Naive B cell (primary cell): ENCODE results near the gene CAPN7. TPM values are rescaled to one million over a fixed set of nuclear protein-coding genes. Genes with fewer than 3 reads are reported as not detected.

Experiments used
- ATAC-seq, 2 donors: fragments of 150-1000 bp; cut with Tn5 transposase; 2 replicates each; pipeline ENCODE4 v1.10.0; 2021; ENCODE audit warnings: low read depth in 2 of 2, mild to moderate bottlenecking in 2 of 2, moderate library complexity in 2 of 2
- DNase-seq: peaks from one replicate; pipeline ENCODE4 v3.0.0; 2022
- H3K27ac Mint-ChIP-seq, 6 donors: one replicate each; pipeline ENCODE4 v1.8.0; 2020 to 2022; ENCODE audit warnings: mild to moderate bottlenecking in 6 of 6, mixed read lengths in 6 of 6, moderate library complexity in 5 of 6, inconsistent platforms in 2 of 6
- H3K27me3 Mint-ChIP-seq, 3 donors: one replicate each; pipeline ENCODE4 v1.8.0; 2021 to 2022; ENCODE audit warnings: mixed read lengths in 3 of 3, mild to moderate bottlenecking in 1 of 3
- H3K36me3 Mint-ChIP-seq, 2 donors: one replicate each; pipeline ENCODE4 v1.8.0; 2020 to 2022; ENCODE audit warnings: mixed read lengths in 2 of 2, inconsistent platforms in 1 of 2, mild to moderate bottlenecking in 1 of 2
- H3K4me1 Mint-ChIP-seq, 3 donors: one replicate each; pipeline ENCODE4 v1.8.0; 2020 to 2022; ENCODE audit warnings: mixed read lengths in 3 of 3, inconsistent platforms in 1 of 3, mild to moderate bottlenecking in 1 of 3, moderate library complexity in 1 of 3
- H3K4me3 Mint-ChIP-seq, 8 donors: one replicate each; pipeline ENCODE4 v1.8.0; 2020 to 2022; ENCODE audit warnings: mild to moderate bottlenecking in 8 of 8, mixed read lengths in 8 of 8, moderate library complexity in 8 of 8, inconsistent platforms in 2 of 8
- H3K9me3 Mint-ChIP-seq, 7 donors: one replicate each; pipeline ENCODE4 v1.8.0; 2020 to 2022; ENCODE audit warnings: mixed read lengths in 7 of 7, mild to moderate bottlenecking in 5 of 7, inconsistent platforms in 2 of 7, moderate library complexity in 1 of 7
- polyA plus RNA-seq, 6 donors: library from polyadenylated mRNA; unstranded; fragments of 300-500 nt; fragmentation: Illumina TruSeq; gene quantifications; one replicate each; pipeline ENCODE4 v1.2.3, GENCODE V29; 2021; ENCODE audit warnings: low read depth in 6 of 6

CAPN7 gene
- polyA plus RNA-seq, 6 donors from 2014 or later = 19.0 to 35.7 (median 21.1) TPM

GRCh38 chr3:15288331-15289035, 82.4 kb downstream of the CAPN7 start:
- H3K4me3 Mint-ChIP-seq = peak overlapping the region in 3 of 8 donors; percentile 24 to 41 (median 34)
- no peaks in the 10 kb centered on the region for H3K9me3 Mint-ChIP-seq
- H3K27ac Mint-ChIP-seq = peak overlapping the region in 5 of 6 donors; percentile 1 to 87 (median 77)
- ATAC-seq (no peak), DNase-seq (no peak)
- H3K4me1 Mint-ChIP-seq = peaks cover 61 to 99% (median 78%) of the 10 kb centered on the region in 3 donors
- peaks cover 6 to 7% of the 10 kb centered on the region in 2 donors for H3K36me3 Mint-ChIP-seq
- H3K27me3 Mint-ChIP-seq = no peaks in the 10 kb centered on the region

GRCh38 chr3:15289661-15290060, 83.6 kb downstream of the CAPN7 start:
- Mint-ChIP-seq H3K27me3 (no peaks in the 10 kb centered on the region), H3K36me3 (peaks cover 6 to 7% of the 10 kb centered on the region in 2 donors), H3K4me1 (peaks cover 58 to 99% (median 77%) of the 10 kb centered on the region in 3 donors), H3K9me3 (no peaks in the 10 kb centered on the region), H3K27ac (peak overlapping the region in 5 of 6 donors; percentile 87 to 95 (median 90)), H3K4me3 (peak overlapping the region in 6 of 8 donors; percentile 7 to 78 (median 66))
- ATAC-seq = no peak
- no peak for DNase-seq

- Mint-ChIP-seq H3K4me1 (peaks cover 64 to 100% (median 80%) of the 10 kb centered on the region in 3 donors), H3K9me3 (no peaks in the 10 kb centered on the region), H3K27ac (peak overlapping the region; percentile 69 to 98 (median 92)), H3K36me3 (peaks cover 3% of the 10 kb centered on the region in 2 donors), H3K4me3 (peak overlapping the region; percentile 39 to 91 (median 66)), H3K27me3 (no peaks in the 10 kb centered on the region)
- DNase-seq (no peak), ATAC-seq (no peak)
These were observed 84.7 kb downstream of the CAPN7 start for GRCh38 chr3:15290736-15291135.

GRCh38 chr3:15291589-15292541, 85.8 kb downstream of the CAPN7 start:
- H3K36me3 Mint-ChIP-seq = no peaks in the 10 kb centered on the region
- H3K27me3 Mint-ChIP-seq = no peaks in the 10 kb centered on the region
- peaks cover 70 to 100% (median 79%) of the 10 kb centered on the region in 3 donors for H3K4me1 Mint-ChIP-seq
- peak overlapping the region; percentile 87 to 98 (median 96) for H3K27ac Mint-ChIP-seq
- ATAC-seq = peak; percentile 90 to 91
- peak; percentile 83 for DNase-seq
- no peaks in the 10 kb centered on the region for H3K9me3 Mint-ChIP-seq
- H3K4me3 Mint-ChIP-seq = peak overlapping the region; percentile 65 to 91 (median 82)

GRCh38 chr3:15292765-15293522, 86.9 kb downstream of the CAPN7 start:
- peak overlapping the region in 7 of 8 donors; percentile 65 to 91 (median 84) for H3K4me3 Mint-ChIP-seq
- peak overlapping the region; percentile 87 to 98 (median 96) for H3K27ac Mint-ChIP-seq
- peaks cover 74 to 100% (median 84%) of the 10 kb centered on the region in 3 donors for H3K4me1 Mint-ChIP-seq
- H3K36me3 Mint-ChIP-seq = no peaks in the 10 kb centered on the region
- no peak for DNase-seq
- no peaks in the 10 kb centered on the region for H3K9me3 Mint-ChIP-seq
- no peaks in the 10 kb centered on the region for H3K27me3 Mint-ChIP-seq
- ATAC-seq = no peak

GRCh38 chr3:15294929-15295328, 88.9 kb downstream of the CAPN7 start:
- peak overlapping the region; percentile 14 to 90 (median 60) for H3K4me3 Mint-ChIP-seq
- peaks cover 65 to 98% (median 72%) of the 10 kb centered on the region in 3 donors for H3K4me1 Mint-ChIP-seq
- ATAC-seq (peak; percentile 21 to 22), DNase-seq (peak; percentile 27)
- H3K9me3 Mint-ChIP-seq = no peaks in the 10 kb centered on the region
- H3K36me3 Mint-ChIP-seq = peaks cover 6 to 8% of the 10 kb centered on the region in 2 donors
- H3K27ac Mint-ChIP-seq = peak overlapping the region; percentile 83 to 96 (median 95)
- no peaks in the 10 kb centered on the region for H3K27me3 Mint-ChIP-seq

GRCh38 chr3:15295506-15295905, 89.5 kb downstream of the CAPN7 start:
- Mint-ChIP-seq H3K27me3 (no peaks in the 10 kb centered on the region), H3K9me3 (no peaks in the 10 kb centered on the region), H3K36me3 (peaks cover 8 to 10% of the 10 kb centered on the region in 2 donors), H3K27ac (peak overlapping the region; percentile 64 to 96 (median 92)), H3K4me3 (peak overlapping the region in 7 of 8 donors; percentile 16 to 85 (median 30)), H3K4me1 (peaks cover 68 to 98% (median 76%) of the 10 kb centered on the region in 3 donors)
- no peak for DNase-seq
- ATAC-seq = peak in 1 of 2 donors; percentile 7

GRCh38 chr3:15297608-15298350, 91.7 kb downstream of the CAPN7 start:
- H3K4me1 Mint-ChIP-seq = peaks cover 70 to 97% (median 80%) of the 10 kb centered on the region in 3 donors
- no peak overlapping the region for H3K4me3 Mint-ChIP-seq
- H3K36me3 Mint-ChIP-seq = peaks cover 21 to 31% of the 10 kb centered on the region in 2 donors

GRCh38 chr3:15298504-15298903, 92.5 kb downstream of the CAPN7 start:
- peaks cover 28 to 38% of the 10 kb centered on the region in 2 donors for H3K36me3 Mint-ChIP-seq
- H3K4me1 Mint-ChIP-seq = peaks cover 66 to 97% (median 76%) of the 10 kb centered on the region in 3 donors
- H3K9me3 Mint-ChIP-seq = no peaks in the 10 kb centered on the region
- peak overlapping the region in 3 of 8 donors; percentile 6 to 10 (median 7) for H3K4me3 Mint-ChIP-seq
- no peaks in the 10 kb centered on the region for H3K27me3 Mint-ChIP-seq
- no peak for ATAC-seq
- DNase-seq = no peak
- H3K27ac Mint-ChIP-seq = peak overlapping the region; percentile 7 to 74 (median 25)

More at GRCh38 chr3:15297608-15298350, 91.7 kb downstream of the CAPN7 start:
- H3K27ac Mint-ChIP-seq = peak overlapping the region in 5 of 6 donors; percentile 14 to 86 (median 35)
- H3K9me3 Mint-ChIP-seq = no peaks in the 10 kb centered on the region
- no peaks in the 10 kb centered on the region for H3K27me3 Mint-ChIP-seq
- ATAC-seq (no peak), DNase-seq (no peak)

GRCh38 chr3:15299036-15299435, 93.0 kb downstream of the CAPN7 start:
- H3K27ac Mint-ChIP-seq = peak overlapping the region in 4 of 6 donors; percentile 7 to 74 (median 18)
- H3K9me3 Mint-ChIP-seq = no peaks in the 10 kb centered on the region
- H3K4me3 Mint-ChIP-seq = peak overlapping the region in 2 of 8 donors; percentile 7 to 10
- no peak for DNase-seq
- H3K36me3 Mint-ChIP-seq = peaks cover 29 to 44% of the 10 kb centered on the region in 2 donors
- H3K27me3 Mint-ChIP-seq = no peaks in the 10 kb centered on the region
- H3K4me1 Mint-ChIP-seq = peaks cover 65 to 97% (median 74%) of the 10 kb centered on the region in 3 donors
- no peak for ATAC-seq

GRCh38 chr3:15300323-15301078, 94.5 kb downstream of the CAPN7 start:
- Mint-ChIP-seq H3K27me3 (no peaks in the 10 kb centered on the region), H3K4me1 (peaks cover 54 to 96% (median 70%) of the 10 kb centered on the region in 3 donors), H3K27ac (peak overlapping the region; percentile 24 to 93 (median 85)), H3K4me3 (peak overlapping the region in 6 of 8 donors; percentile 21 to 75 (median 52)), H3K36me3 (peaks cover 29 to 44% of the 10 kb centered on the region in 2 donors), H3K9me3 (peaks cover 0 to 3% (median 0%) of the 10 kb centered on the region in 7 donors)
- DNase-seq (no peak), ATAC-seq (peak in 1 of 2 donors; percentile 46)
